Natural killer cell (primary cell): Measurements from ENCODE around the gene LPO. TPM values are rescaled to one million over a fixed set of nuclear protein-coding genes. Genes with fewer than 3 reads are reported as not detected.
A peak's percentile ranks its signal among the peaks of the same experiment; 100 is the strongest.

ENCODE experiments used
- ATAC-seq, 3 donors: fragments of 150-1000 bp in 2 of 3; fragments of 200-7000 bp in 1 of 3; cut with Tn5 transposase; 1 replicate in 1 of 3; 2 replicates in 2 of 3; pipeline ENCODE4 v1.10.0; 2021; ENCODE audit warnings: mild to moderate bottlenecking in 2 of 3, moderate library complexity in 2 of 3
- DNase-seq, 2 donors: peaks; one replicate each; pipeline versions ENCODE4 v3.0.0 to v3.0.0-alpha.2; 2013 to 2021; ENCODE audit warnings: mixed read lengths in 1 of 2
- H3K27ac ChIP-seq: one replicate; pipeline ENCODE4 v1.5.1; 2013; ENCODE audit warnings: mild to moderate bottlenecking, low read length
- H3K27me3 ChIP-seq: one replicate; pipeline ENCODE4 v1.6.1; 2013; ENCODE audit warnings: low read length; ENCODE audit not compliant: control insufficient read depth, insufficient read depth
- H3K36me3 ChIP-seq: one replicate; pipeline ENCODE4 v1.6.1; 2013; ENCODE audit warnings: low read length; ENCODE audit not compliant: control insufficient read depth, insufficient read depth
- H3K4me1 ChIP-seq: one replicate; pipeline ENCODE4 v1.6.1; 2013; ENCODE audit warnings: low read length; ENCODE audit not compliant: control insufficient read depth, insufficient read depth
- H3K4me3 ChIP-seq: one replicate; pipeline ENCODE4 v1.5.1; 2013; ENCODE audit warnings: low read length
- H3K9me3 ChIP-seq: one replicate; pipeline ENCODE4 v1.6.1; 2013; ENCODE audit warnings: low read length; ENCODE audit not compliant: control insufficient read depth, insufficient read depth
- H3K27ac Mint-ChIP-seq, 2 donors: one replicate each; pipeline ENCODE4 v1.8.0; 2022; ENCODE audit warnings: mild to moderate bottlenecking in 2 of 2, mixed read lengths in 2 of 2, moderate library complexity in 1 of 2
- H3K27me3 Mint-ChIP-seq, 2 donors: one replicate each; pipeline ENCODE4 v1.8.0; 2022; ENCODE audit warnings: low read depth in 2 of 2, mixed read lengths in 2 of 2
- H3K36me3 Mint-ChIP-seq: one replicate; pipeline ENCODE4 v1.8.0; 2022; ENCODE audit warnings: mixed read lengths
- H3K4me1 Mint-ChIP-seq, 2 donors: one replicate each; pipeline ENCODE4 v1.8.0; 2022; ENCODE audit warnings: mixed read lengths in 2 of 2
- H3K4me3 Mint-ChIP-seq: one replicate; pipeline ENCODE4 v1.8.0; 2022; ENCODE audit warnings: mild to moderate bottlenecking, moderate library complexity, mixed read lengths
- H3K9me3 Mint-ChIP-seq, 2 donors: one replicate each; pipeline ENCODE4 v1.8.0; 2022; ENCODE audit warnings: mixed read lengths in 2 of 2
- CTCF ChIP-seq: fragments of 200-600 bp; IDR thresholded peaks from one replicate; pipeline ENCODE4 v1.8.0; 2022; ENCODE audit warnings: antibody characterized with exemption
- WGBS: methylation state at CpG from one replicate; pipeline ENCODE4 v1.1.7; 2013; ENCODE audit warnings: missing lambda C conversion rate; ENCODE audit not compliant: insufficient coverage; 5-methylcytosine and 5-hydroxymethylcytosine counted together
- intact Hi-C: fragments of 100-400 bp; cut with micrococcal nuclease; formaldehyde crosslinking; loops from one replicate; pipeline ENCODE4 v1.14.2; 2022
- total RNA-seq, 4 donors: library from RNA; stranded (reverse); fragments of 120-200 nt in 1 of 4; gene quantifications; one replicate each; pipeline versions ENCODE4 v1.2.3 to v1.2.4, GENCODE V29; 2013 to 2022

The LPO gene
- total RNA-seq, 3 donors from 2014 or later (not counting 1 experiment from before 2014, with no cell fraction given), result not detected

GRCh38 chr17:58308173-58308984, 70.0 kb downstream of the LPO start:
- H3K4me1 Mint-ChIP-seq, result peaks cover 0 to 10% of the 10 kb centered on the region in 2 donors
- Histone ChIP-seq H3K4me3 (no peak overlapping the region), H3K9me3 (no peaks in the 10 kb centered on the region), H3K36me3 (peaks cover 87% of the 10 kb centered on the region), H3K27ac (no peak overlapping the region), H3K4me1 (peaks cover 10% of the 10 kb centered on the region), H3K27me3 (no peaks in the 10 kb centered on the region)
- no peaks in the 10 kb centered on the region for H3K9me3 Mint-ChIP-seq
- WGBS, result 94% methylated on average over 32 of the region's 32 CpGs
- no peak for TF ChIP-seq CTCF
- H3K27me3 Mint-ChIP-seq, result no peaks in the 10 kb centered on the region
- H3K36me3 Mint-ChIP-seq, result no peaks in the 10 kb centered on the region
- H3K27ac Mint-ChIP-seq, result no peak overlapping the region
- ATAC-seq (no peak), DNase-seq (peak in 1 of 2 donors; percentile 15)
- intact Hi-C loops, result no loop called here
- H3K4me3 Mint-ChIP-seq, result no peak overlapping the region

- peaks cover 88% of the 10 kb centered on the region for H3K36me3 ChIP-seq
- Mint-ChIP-seq H3K4me1 (peaks cover 0 to 9% of the 10 kb centered on the region in 2 donors), H3K4me3 (no peak overlapping the region), H3K9me3 (no peaks in the 10 kb centered on the region), H3K27ac (peak overlapping the region in 1 of 2 donors; percentile 45), H3K36me3 (no peaks in the 10 kb centered on the region), H3K27me3 (no peaks in the 10 kb centered on the region)
- H3K4me3 ChIP-seq, result no peak overlapping the region
- ATAC-seq (no peak), DNase-seq (no peak)
- no peak overlapping the region for H3K27ac ChIP-seq
- H3K4me1 ChIP-seq, result peaks cover 6% of the 10 kb centered on the region
- TF ChIP-seq CTCF, result no peak
- H3K9me3 ChIP-seq, result no peaks in the 10 kb centered on the region
- no peaks in the 10 kb centered on the region for H3K27me3 ChIP-seq
- intact Hi-C loops, result no loop called here
- 93% methylated on average over 19 of the region's 21 CpGs for WGBS
These were observed 70.9 kb downstream of the LPO start for GRCh38 chr17:58308985-58309917.

GRCh38 chr17:58309918-58310259, 71.5 kb downstream of the LPO start:
- H3K4me1 Mint-ChIP-seq, result peaks cover 0 to 12% of the 10 kb centered on the region in 2 donors
- no peak overlapping the region for H3K4me3 ChIP-seq
- no peak for TF ChIP-seq CTCF
- intact Hi-C loops, result no loop called here
- DNase-seq, result peak in 1 of 2 donors; percentile 3
- no peak overlapping the region for H3K27ac ChIP-seq
- H3K4me3 Mint-ChIP-seq, result no peak overlapping the region
- peaks cover under 1% of the 10 kb centered on the region for H3K4me1 ChIP-seq
- H3K36me3 Mint-ChIP-seq, result no peaks in the 10 kb centered on the region
- H3K27me3 ChIP-seq, result no peaks in the 10 kb centered on the region
- H3K9me3 ChIP-seq, result no peaks in the 10 kb centered on the region
- peaks cover 88% of the 10 kb centered on the region for H3K36me3 ChIP-seq
- 80% methylated on average over 5 of the region's 5 CpGs for WGBS
- no peaks in the 10 kb centered on the region for H3K9me3 Mint-ChIP-seq
- no peak for ATAC-seq
- H3K27me3 Mint-ChIP-seq, result no peaks in the 10 kb centered on the region
- H3K27ac Mint-ChIP-seq, result peak overlapping the region in 1 of 2 donors; percentile 45
